Central memory CD8-positive, alpha-beta T cell (primary cell): Measurements from ENCODE around the gene VWDE.

ENCODE experiments used
- ATAC-seq: fragments of 150-1000 bp; cut with Tn5 transposase; replicated peaks from 2 replicates; pipeline ENCODE4 v1.10.0; 2022; ENCODE audit warnings: mild to moderate bottlenecking, moderate FRiP score, moderate number of reproducible peaks; ENCODE audit not compliant: poor library complexity, severe bottlenecking; ENCODE audit errors: extremely low read depth
- DNase-seq, 2 donors: peaks; one replicate each; pipeline ENCODE4 v3.0.0; 2021; ENCODE audit warnings: low spot score in 2 of 2
- H3K27ac Mint-ChIP-seq: one replicate; pipeline ENCODE4 v1.8.0; 2022; ENCODE audit warnings: low read depth, mild to moderate bottlenecking, moderate library complexity, mixed read lengths
- H3K27me3 Mint-ChIP-seq: one replicate; pipeline ENCODE4 v1.8.0; 2022; ENCODE audit warnings: mixed read lengths
- H3K36me3 Mint-ChIP-seq: one replicate; pipeline ENCODE4 v1.8.0; 2022; ENCODE audit warnings: mild to moderate bottlenecking, moderate library complexity, mixed read lengths; ENCODE audit not compliant: insufficient read depth
- H3K4me1 Mint-ChIP-seq: one replicate; pipeline ENCODE4 v1.8.0; 2022; ENCODE audit warnings: mixed read lengths
- H3K4me3 Mint-ChIP-seq: one replicate; pipeline ENCODE4 v1.8.0; 2022; ENCODE audit warnings: mild to moderate bottlenecking, moderate library complexity, mixed read lengths
- H3K9me3 Mint-ChIP-seq: one replicate; pipeline ENCODE4 v1.8.0; 2022; ENCODE audit warnings: mixed read lengths

Gene VWDE

GRCh38 chr7:12358694-12359093 lies 45.0 kb downstream of the VWDE start:
- no peak overlapping the region for H3K4me3 Mint-ChIP-seq
- no peak overlapping the region for H3K27ac Mint-ChIP-seq
- H3K4me1 Mint-ChIP-seq = no peaks in the 10 kb centered on the region
- no peak for ATAC-seq
- H3K9me3 Mint-ChIP-seq = no peaks in the 10 kb centered on the region
- DNase-seq = no peak
- H3K36me3 Mint-ChIP-seq = no peaks in the 10 kb centered on the region
- no peaks in the 10 kb centered on the region for H3K27me3 Mint-ChIP-seq

GRCh38 chr7:12357508-12357907 lies 46.2 kb downstream of the VWDE start:
- ATAC-seq (no peak), DNase-seq (no peak)
- no peak overlapping the region for H3K27ac Mint-ChIP-seq
- no peaks in the 10 kb centered on the region for H3K27me3 Mint-ChIP-seq
- H3K4me3 Mint-ChIP-seq = no peak overlapping the region
- H3K4me1 Mint-ChIP-seq = no peaks in the 10 kb centered on the region
- no peaks in the 10 kb centered on the region for H3K9me3 Mint-ChIP-seq
- H3K36me3 Mint-ChIP-seq = no peaks in the 10 kb centered on the region

GRCh38 chr7:12351843-12352242 lies 51.8 kb downstream of the VWDE start:
- Mint-ChIP-seq H3K36me3 (no peaks in the 10 kb centered on the region), H3K4me1 (peaks cover 6% of the 10 kb centered on the region), H3K4me3 (no peak overlapping the region), H3K27me3 (no peaks in the 10 kb centered on the region), H3K9me3 (no peaks in the 10 kb centered on the region), H3K27ac (no peak overlapping the region)
- ATAC-seq (no peak), DNase-seq (no peak)

- no peak overlapping the region for H3K4me3 Mint-ChIP-seq
- peaks cover 6% of the 10 kb centered on the region for H3K4me1 Mint-ChIP-seq
- no peaks in the 10 kb centered on the region for H3K27me3 Mint-ChIP-seq
- no peaks in the 10 kb centered on the region for H3K9me3 Mint-ChIP-seq
- H3K27ac Mint-ChIP-seq = no peak overlapping the region
- ATAC-seq (no peak), DNase-seq (no peak)
- no peaks in the 10 kb centered on the region for H3K36me3 Mint-ChIP-seq
These were observed 52.7 kb downstream of the VWDE start for GRCh38 chr7:12350971-12351370.

- Mint-ChIP-seq H3K4me3 (no peak overlapping the region), H3K27me3 (peaks cover 7% of the 10 kb centered on the region), H3K4me1 (no peaks in the 10 kb centered on the region), H3K36me3 (peaks cover 1% of the 10 kb centered on the region), H3K9me3 (no peaks in the 10 kb centered on the region), H3K27ac (no peak overlapping the region)
- DNase-seq = no peak
- ATAC-seq = no peak
These were observed 66.6 kb downstream of the VWDE start for GRCh38 chr7:12337095-12337494.

- ATAC-seq (no peak), DNase-seq (no peak)
- H3K9me3 Mint-ChIP-seq = no peaks in the 10 kb centered on the region
- no peaks in the 10 kb centered on the region for H3K4me1 Mint-ChIP-seq
- peaks cover 32% of the 10 kb centered on the region for H3K27me3 Mint-ChIP-seq
- H3K36me3 Mint-ChIP-seq = no peaks in the 10 kb centered on the region
- no peak overlapping the region for H3K27ac Mint-ChIP-seq
- H3K4me3 Mint-ChIP-seq = no peak overlapping the region
These were observed 74.5 kb downstream of the VWDE start for GRCh38 chr7:12328888-12329770.

- DNase-seq = no peak
- no peak overlapping the region for H3K4me3 Mint-ChIP-seq
- no peak overlapping the region for H3K27ac Mint-ChIP-seq
- H3K27me3 Mint-ChIP-seq = peaks cover 32% of the 10 kb centered on the region
- no peak for ATAC-seq
- no peaks in the 10 kb centered on the region for H3K4me1 Mint-ChIP-seq
- H3K36me3 Mint-ChIP-seq = no peaks in the 10 kb centered on the region
- no peaks in the 10 kb centered on the region for H3K9me3 Mint-ChIP-seq
These were observed 75.7 kb downstream of the VWDE start for GRCh38 chr7:12327922-12328321.

GRCh38 chr7:12325646-12326045 lies 78.0 kb downstream of the VWDE start:
- ATAC-seq (no peak), DNase-seq (no peak)
- H3K4me1 Mint-ChIP-seq = no peaks in the 10 kb centered on the region
- H3K4me3 Mint-ChIP-seq = no peak overlapping the region
- H3K9me3 Mint-ChIP-seq = no peaks in the 10 kb centered on the region
- no peak overlapping the region for H3K27ac Mint-ChIP-seq
- peaks cover 19% of the 10 kb centered on the region for H3K27me3 Mint-ChIP-seq
- H3K36me3 Mint-ChIP-seq = no peaks in the 10 kb centered on the region

GRCh38 chr7:12323415-12323814 lies 80.2 kb downstream of the VWDE start:
- no peak for DNase-seq
- Mint-ChIP-seq H3K27me3 (peaks cover 10% of the 10 kb centered on the region), H3K9me3 (no peaks in the 10 kb centered on the region), H3K4me3 (no peak overlapping the region), H3K36me3 (no peaks in the 10 kb centered on the region), H3K4me1 (no peaks in the 10 kb centered on the region), H3K27ac (no peak overlapping the region)
- ATAC-seq = no peak

GRCh38 chr7:12322903-12323300 lies 80.8 kb downstream of the VWDE start:
- ATAC-seq = no peak
- H3K27ac Mint-ChIP-seq = no peak overlapping the region
- H3K27me3 Mint-ChIP-seq = peaks cover 10% of the 10 kb centered on the region
- no peak overlapping the region for H3K4me3 Mint-ChIP-seq
- no peaks in the 10 kb centered on the region for H3K9me3 Mint-ChIP-seq
- H3K4me1 Mint-ChIP-seq = no peaks in the 10 kb centered on the region
- DNase-seq = no peak
- no peaks in the 10 kb centered on the region for H3K36me3 Mint-ChIP-seq

GRCh38 chr7:12322284-12322902 lies 81.3 kb downstream of the VWDE start:
- no peak for ATAC-seq

GRCh38 chr7:12320987-12321647 lies 82.5 kb downstream of the VWDE start:
- H3K27me3 Mint-ChIP-seq = peaks cover 10% of the 10 kb centered on the region
- H3K36me3 Mint-ChIP-seq = no peaks in the 10 kb centered on the region
- no peaks in the 10 kb centered on the region for H3K9me3 Mint-ChIP-seq
- DNase-seq = no peak
- no peak for ATAC-seq
- H3K4me3 Mint-ChIP-seq = no peak overlapping the region
- no peak overlapping the region for H3K27ac Mint-ChIP-seq
- H3K4me1 Mint-ChIP-seq = no peaks in the 10 kb centered on the region

More at GRCh38 chr7:12322284-12322902, 81.3 kb downstream of the VWDE start:
- Mint-ChIP-seq H3K9me3 (no peaks in the 10 kb centered on the region), H3K27ac (no peak overlapping the region), H3K4me3 (no peak overlapping the region), H3K4me1 (no peaks in the 10 kb centered on the region), H3K27me3 (peaks cover 10% of the 10 kb centered on the region), H3K36me3 (no peaks in the 10 kb centered on the region)
- no peak for DNase-seq
